Sigmoid colon (tissue), 4 donors: ENCODE results near the gene HSD17B11.
"Not testable (repeated sequence)": the region's sequence is repeated elsewhere in the genome, so short reads cannot be mapped to it uniquely, and the experiment has no call there.

ENCODE experiments used
- CTCF ChIP-seq, 4 experiments: fragments of 450-650 bp in 3 of 4; fragments of 200-600 bp in 1 of 4; IDR thresholded peaks; one replicate each; pipeline ENCODE4 v1.5.1; 2016 to 2019; ENCODE audit warnings: antibody characterized with exemption in 4 of 4, mild to moderate bottlenecking in 3 of 4, moderate library complexity in 2 of 4
- POLR2AphosphoS5 ChIP-seq, 4 donors: sonication (generic); formaldehyde crosslinking; IDR thresholded peaks; one replicate each; pipeline ENCODE4 v1.6.1; 2017; ENCODE audit warnings: antibody characterized with exemption in 4 of 4

GRCh38 chr4:87406902-87407301 is 15.9 kb upstream of the HSD17B11 start:
- not testable (repeated sequence) for TF ChIP-seq CTCF, POLR2AphosphoS5 (IDR thresholded peaks at IDR 0.05)
